Osteocyte (in vitro differentiated cells): ENCODE measurements around the gene SP5. TPM values are rescaled to one million over a fixed set of nuclear protein-coding genes. Genes with fewer than 3 reads are reported as not detected.

Experiments used
- DNase-seq: peaks from one replicate; pipeline ENCODE4 v3.0.0; 2021; ENCODE audit warnings: mixed read lengths; ENCODE audit not compliant: unreplicated experiment; ENCODE audit errors: extremely low spot score
- H3K27ac Mint-ChIP-seq: one replicate; pipeline ENCODE4 v1.8.0; 2021; ENCODE audit warnings: mild to moderate bottlenecking, mixed read lengths; ENCODE audit not compliant: unreplicated experiment
- H3K27me3 Mint-ChIP-seq: one replicate; pipeline ENCODE4 v1.8.0; 2021; ENCODE audit warnings: mixed read lengths; ENCODE audit not compliant: unreplicated experiment
- H3K36me3 Mint-ChIP-seq: one replicate; pipeline ENCODE4 v1.8.0; 2021; ENCODE audit warnings: mixed read lengths; ENCODE audit not compliant: unreplicated experiment
- H3K4me1 Mint-ChIP-seq: one replicate; pipeline ENCODE4 v1.8.0; 2021; ENCODE audit warnings: mixed read lengths; ENCODE audit not compliant: unreplicated experiment
- H3K4me3 Mint-ChIP-seq: one replicate; pipeline ENCODE4 v1.8.0; 2021; ENCODE audit warnings: mild to moderate bottlenecking, moderate library complexity, mixed read lengths; ENCODE audit not compliant: unreplicated experiment
- H3K9me3 Mint-ChIP-seq: one replicate; pipeline ENCODE4 v1.8.0; 2021; ENCODE audit warnings: mixed read lengths; ENCODE audit not compliant: unreplicated experiment
- CTCF ChIP-seq: fragments of 200-600 bp; sonication (generic); IDR thresholded peaks from 2 replicates; pipeline ENCODE4 v1.5.0; 2021; ENCODE audit warnings: antibody characterized with exemption, mild to moderate bottlenecking, moderate library complexity
- total RNA-seq: library from RNA; stranded (reverse); gene quantifications from 2 replicates; pipeline ENCODE4 v1.2.1, GENCODE V29; 2021

SP5 gene
- total RNA-seq, 1 donor from 2014 or later: not detected

DNA sequence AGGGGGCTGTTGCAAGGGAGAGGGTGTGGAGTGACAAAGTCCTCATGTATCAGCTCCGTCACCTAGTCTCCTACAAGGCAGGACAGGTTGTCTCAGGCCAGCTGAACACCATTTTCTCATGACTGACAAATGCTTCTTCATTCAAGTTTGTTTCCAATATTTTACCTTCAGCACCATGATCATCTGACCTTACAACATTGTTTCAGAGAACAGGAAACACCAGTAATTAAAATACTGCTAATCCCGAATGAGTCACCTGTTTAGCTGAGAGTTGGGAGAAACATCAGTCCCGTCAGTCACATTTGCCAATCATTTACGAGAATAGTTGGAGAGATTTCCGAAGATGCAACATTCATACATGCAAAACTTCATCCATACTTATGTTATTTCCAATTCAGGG, 25.7 kb upstream of the SP5 start:
- Mint-ChIP-seq H3K27me3 (peaks cover 20% of the 10 kb centered on the region), H3K4me3 (no peak overlapping the region), H3K9me3 (no peaks in the 10 kb centered on the region), H3K4me1 (no peaks in the 10 kb centered on the region), H3K27ac (no peak overlapping the region), H3K36me3 (no peaks in the 10 kb centered on the region)
- no peak for DNase-seq
- no peak for TF ChIP-seq CTCF

DNA sequence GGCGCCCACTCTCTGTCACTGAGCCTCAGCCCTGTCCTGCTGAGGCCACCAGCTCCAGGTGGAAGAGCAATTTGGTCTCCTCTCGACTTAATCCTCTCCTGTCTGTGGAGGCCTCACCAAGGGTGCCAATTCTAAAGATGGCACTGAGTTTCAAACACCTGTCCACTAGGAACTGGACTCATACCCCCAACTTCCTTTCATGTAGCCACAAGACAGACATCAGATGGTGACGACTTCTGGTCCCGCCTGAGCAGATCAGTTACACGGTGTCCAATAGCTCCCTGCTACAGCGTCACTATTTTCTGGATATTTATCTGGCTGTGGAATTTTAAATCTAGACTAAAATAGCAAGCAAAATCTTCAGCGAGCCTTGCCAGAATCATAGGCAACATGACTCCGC, 24.5 kb upstream of the SP5 start:
- Mint-ChIP-seq H3K27ac (no peak overlapping the region), H3K4me3 (no peak overlapping the region), H3K27me3 (peaks cover 21% of the 10 kb centered on the region), H3K36me3 (no peaks in the 10 kb centered on the region), H3K9me3 (no peaks in the 10 kb centered on the region), H3K4me1 (no peaks in the 10 kb centered on the region)
- no peak for DNase-seq
- no peak for TF ChIP-seq CTCF

GRCh38 chr2:170694316-170694715, 20.8 kb upstream of the SP5 start:
- H3K4me3 Mint-ChIP-seq: no peak overlapping the region
- no peaks in the 10 kb centered on the region for H3K9me3 Mint-ChIP-seq
- no peak for TF ChIP-seq CTCF
- no peak overlapping the region for H3K27ac Mint-ChIP-seq
- no peaks in the 10 kb centered on the region for H3K36me3 Mint-ChIP-seq
- H3K4me1 Mint-ChIP-seq: no peaks in the 10 kb centered on the region
- DNase-seq: peak; percentile 63
- peaks cover 33% of the 10 kb centered on the region for H3K27me3 Mint-ChIP-seq

DNA sequence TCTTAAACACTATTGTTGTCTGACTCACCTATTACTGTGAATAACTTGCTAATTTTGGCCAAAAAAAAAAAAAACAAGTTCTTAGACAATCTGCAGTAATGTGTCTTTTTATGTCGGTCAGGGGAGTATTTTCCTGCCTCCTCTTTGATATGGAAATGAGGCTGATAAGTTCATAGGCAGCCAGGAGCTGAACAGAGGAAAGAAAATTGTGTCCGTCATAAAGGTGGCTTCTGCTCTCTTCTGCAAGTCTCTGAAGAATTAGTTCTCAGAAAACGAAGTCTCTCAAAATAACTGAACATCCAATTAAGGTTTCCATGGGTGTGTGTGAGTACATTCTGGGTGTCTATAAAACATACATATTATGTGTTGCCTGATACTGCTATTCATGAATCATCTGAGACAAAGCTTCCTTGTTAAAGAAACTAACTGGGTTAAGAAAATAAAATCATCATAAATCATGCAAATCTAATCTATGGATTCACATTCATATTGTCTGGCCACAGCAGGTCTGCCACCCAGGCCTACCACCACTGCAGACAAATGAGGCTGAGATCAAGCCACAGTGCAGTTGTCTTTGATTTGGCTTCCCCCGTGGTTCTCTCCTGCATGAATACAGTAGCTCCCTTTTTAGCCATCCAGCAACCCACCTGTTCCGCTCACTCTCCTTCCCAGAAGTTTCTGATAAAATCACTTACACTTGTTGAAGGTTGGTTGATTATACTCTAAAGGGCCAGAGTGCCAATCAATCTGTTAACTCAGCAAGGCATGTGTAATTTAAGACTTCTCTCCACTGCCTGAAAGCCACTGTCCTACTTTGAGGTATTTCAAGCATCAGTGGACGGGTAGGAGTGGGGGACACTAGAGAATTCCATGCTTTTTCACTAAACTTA, 19.4 kb upstream of the SP5 start:
- Mint-ChIP-seq H3K9me3 (no peaks in the 10 kb centered on the region), H3K4me1 (no peaks in the 10 kb centered on the region), H3K27me3 (peaks cover 41% of the 10 kb centered on the region), H3K27ac (no peak overlapping the region), H3K36me3 (no peaks in the 10 kb centered on the region), H3K4me3 (no peak overlapping the region)
- TF ChIP-seq CTCF: no peak
- peak; percentile 17 for DNase-seq

- no peak overlapping the region for H3K4me3 Mint-ChIP-seq
- no peak for TF ChIP-seq CTCF
- H3K4me1 Mint-ChIP-seq: no peaks in the 10 kb centered on the region
- no peaks in the 10 kb centered on the region for H3K36me3 Mint-ChIP-seq
- H3K9me3 Mint-ChIP-seq: no peaks in the 10 kb centered on the region
- peaks cover 47% of the 10 kb centered on the region for H3K27me3 Mint-ChIP-seq
- peak; percentile 30 for DNase-seq
- H3K27ac Mint-ChIP-seq: no peak overlapping the region
Measured at GRCh38 chr2:170696948-170697347, 18.2 kb upstream of the SP5 start.
